SK-N-SH (cell line): ENCODE results near the gene CTBS. TPM values are rescaled to one million over a fixed set of nuclear protein-coding genes. Genes with fewer than 3 reads are reported as not detected.

Experiments
- CTCF ChIA-PET: fragments of 300-600, 350-600 bp; formaldehyde crosslinking; extraction: SDS; loops from one replicate; lab custom pipeline; 2021; lab: Yijun Ruan, JAX
- POLR2A ChIA-PET: fragments of 350-600 bp; sonication (Branson Sonifier 250); formaldehyde crosslinking; extraction: SDS; loops from one replicate; lab custom pipeline; 2020; ENCODE audit warnings: antibody characterized with exemption, inconsistent platforms; lab: Yijun Ruan, JAX
- DNase-seq: peaks from one replicate; pipeline ENCODE4 v3.0.0; 2012
- H2AFZ ChIP-seq: fragments of 200-600 bp; sonication (generic); 2 replicates; pipeline ENCODE4 v1.8.1; 2016; ENCODE audit warnings: antibody characterized with exemption, mild to moderate bottlenecking, low read depth
- H3F3A ChIP-seq: fragments of 200-600 bp; sonication (generic); replicated peaks from 2 replicates; pipeline ENCODE3; 2016; ENCODE audit warnings: antibody characterized with exemption, mild to moderate bottlenecking; ENCODE audit not compliant: insufficient read depth
- H3K27ac ChIP-seq, 2 experiments: fragments of 200-500 bp in 1 of 2; fragments of 200-600 bp in 1 of 2; sonication (Bioruptor generic) in 1 of 2; sonication (generic), shearing (Covaris generic) in 1 of 2; 2 replicates each; pipeline versions ENCODE4 v1.5.1 to v1.6.1; 2014 to 2016; ENCODE audit warnings: low read depth in 2 of 2, inconsistent platforms in 1 of 2, low read length in 1 of 2, mild to moderate bottlenecking in 1 of 2, mixed read lengths in 1 of 2
- H3K27me3 ChIP-seq: fragments of 200-600 bp; sonication (generic), shearing (Covaris generic); 2 replicates; pipeline ENCODE4 v1.6.1; 2016; ENCODE audit warnings: mixed run types; ENCODE audit not compliant: insufficient read depth
- H3K36me3 ChIP-seq, 2 experiments: fragments of 200-500 bp in 1 of 2; fragments of 200-600 bp in 1 of 2; sonication (Bioruptor generic) in 1 of 2; sonication (generic) in 1 of 2; replicated peaks in 1 of 2; 2 replicates each; pipeline versions ENCODE3 to v1.5.1; 2014 to 2016; ENCODE audit warnings: low read length in 1 of 2, mild to moderate bottlenecking in 1 of 2; ENCODE audit not compliant: insufficient read depth in 2 of 2, control insufficient read depth in 1 of 2
- H3K4me1 ChIP-seq, 2 experiments: fragments of 200-500 bp in 1 of 2; fragments of 200-600 bp in 1 of 2; sonication (Bioruptor generic) in 1 of 2; sonication (generic), shearing (Covaris generic) in 1 of 2; 2 replicates each; pipeline versions ENCODE4 v1.5.1 to v1.6.1; 2014 to 2016; ENCODE audit warnings: low read depth in 1 of 2, low read length in 1 of 2, mixed run types in 1 of 2; ENCODE audit not compliant: insufficient read depth in 2 of 2, control insufficient read depth in 1 of 2
- H3K4me2 ChIP-seq: fragments of 200-600 bp; sonication (generic), shearing (Covaris generic); 2 replicates; pipeline ENCODE4 v1.6.1; 2017; ENCODE audit warnings: mixed run types
- H3K4me3 ChIP-seq, 2 experiments: fragments of 200-500 bp in 1 of 2; fragments of 200-600 bp in 1 of 2; sonication (Bioruptor generic) in 1 of 2; sonication (generic), shearing (Covaris generic) in 1 of 2; 2 replicates each; pipeline versions ENCODE4 v1.5.1 to v1.8.1; 2014 to 2016; ENCODE audit warnings: low read depth in 2 of 2, inconsistent platforms in 1 of 2, low read length in 1 of 2, mild to moderate bottlenecking in 1 of 2, mixed read lengths in 1 of 2, moderate library complexity in 1 of 2
- H3K79me2 ChIP-seq: fragments of 200-600 bp; sonication (generic); 2 replicates; pipeline ENCODE4 v1.8.1; 2017; ENCODE audit warnings: mild to moderate bottlenecking; ENCODE audit not compliant: insufficient read depth
- H3K9ac ChIP-seq: fragments of 200-600 bp; sonication (generic); 2 replicates; pipeline ENCODE4 v1.6.1; 2017; ENCODE audit warnings: mixed run types
- H3K9me2 ChIP-seq: fragments of 200-600 bp; sonication (generic); 2 replicates; pipeline ENCODE4 v1.6.1; 2017; ENCODE audit warnings: mixed run types
- H3K9me3 ChIP-seq: fragments of 200-600 bp; sonication (generic); 2 replicates; pipeline ENCODE4 v1.6.1; 2017; ENCODE audit warnings: mixed run types, mild to moderate bottlenecking, moderate library complexity
- H4K20me1 ChIP-seq: fragments of 200-600 bp; sonication (generic); 2 replicates; pipeline ENCODE4 v1.6.1; 2017; ENCODE audit warnings: mild to moderate bottlenecking, mixed run types; ENCODE audit not compliant: insufficient read depth
- CHD2 ChIP-seq: fragments of 150-350 bp; IDR thresholded peaks from 2 replicates; pipeline ENCODE4 v1.6.1; 2018; ENCODE audit warnings: low read length; ENCODE audit not compliant: partially characterized antibody
- ELF1 ChIP-seq: IDR thresholded peaks from 2 replicates; pipeline ENCODE4 v1.4.0; 2012
- EP300 ChIP-seq, 2 experiments: IDR thresholded peaks; 2 replicates each; pipeline versions ENCODE4 v1.4.0 to v1.6.1; 2012; ENCODE audit warnings: borderline replicate concordance in 1 of 2, low read depth in 1 of 2, low read length in 1 of 2
- EZH2phosphoT487 ChIP-seq: fragments of 200-600 bp; sonication (generic); IDR thresholded peaks from 2 replicates; pipeline ENCODE4 v1.6.1; 2017; ENCODE audit warnings: low read depth, mixed run types, mild to moderate bottlenecking, antibody characterized with exemption, moderate library complexity, borderline replicate concordance
- FOXM1 ChIP-seq: IDR thresholded peaks from 2 replicates; pipeline ENCODE4 v1.4.0; 2012; ENCODE audit warnings: low read depth, mild to moderate bottlenecking
- IRF3 ChIP-seq: fragments of 150-350 bp; IDR thresholded peaks from 2 replicates; pipeline ENCODE4 v1.6.1; 2016; ENCODE audit warnings: mild to moderate bottlenecking, low read depth, low read length
- JUND ChIP-seq: IDR thresholded peaks from 2 replicates; pipeline ENCODE4 v1.4.0; 2012
- MAX ChIP-seq: IDR thresholded peaks from 2 replicates; pipeline ENCODE4 v1.4.0; 2012; ENCODE audit warnings: low read depth
- MEF2A ChIP-seq: IDR thresholded peaks from 2 replicates; pipeline ENCODE4 v1.4.0; 2012; ENCODE audit warnings: low read depth, borderline replicate concordance
- PBX3 ChIP-seq: IDR thresholded peaks from 2 replicates; pipeline ENCODE4; 2012
- POLR2AphosphoS5 ChIP-seq: IDR thresholded peaks from 2 replicates; pipeline ENCODE4 v1.6.1; 2012; ENCODE audit warnings: low read depth, low read length
- REST ChIP-seq: IDR thresholded peaks from 2 replicates; pipeline ENCODE4 v1.6.1; 2012; ENCODE audit warnings: mild to moderate bottlenecking, low read depth, low read length, moderate library complexity
- RFX5 ChIP-seq: IDR thresholded peaks from 2 replicates; pipeline ENCODE4 v1.6.1; 2012; ENCODE audit warnings: mild to moderate bottlenecking, improper control_type of control experiment, low read length
- RXRA ChIP-seq: IDR thresholded peaks from 2 replicates; pipeline ENCODE4 v1.4.0; 2012; ENCODE audit warnings: low read depth, mild to moderate bottlenecking, borderline replicate concordance
- SIN3A ChIP-seq: IDR thresholded peaks from 2 replicates; pipeline ENCODE4 v1.6.1; 2012; ENCODE audit warnings: low read depth, mild to moderate bottlenecking, low read length, moderate library complexity, borderline replicate concordance
- TCF12 ChIP-seq: IDR thresholded peaks from 2 replicates; pipeline ENCODE4 v1.4.0; 2012
- USF1 ChIP-seq: IDR thresholded peaks from 2 replicates; pipeline ENCODE4 v1.4.0; 2012; ENCODE audit warnings: low read depth, borderline replicate concordance
- YY1 ChIP-seq: IDR thresholded peaks from 2 replicates; pipeline ENCODE4 v1.4.0; 2012; ENCODE audit warnings: low read depth, mild to moderate bottlenecking
- WGBS: methylation state at CpG from one replicate; pipeline ENCODE4 v1.1.6; 2017; ENCODE audit warnings: low lambda C conversion rate; 5-methylcytosine and 5-hydroxymethylcytosine counted together
- polyA plus RNA-seq, 3 experiments: library from polyadenylated mRNA; depleted of rRNA; stranded (reverse); fragments of >200 nt; gene quantifications; 2 replicates each; pipeline ENCODE4 v1.2.3, GENCODE V29; 2012
- TF ChIP-seq, protein P1 (sequence below): fragments of 200-600 bp; sonication (generic); IDR thresholded peaks from 2 replicates; pipeline ENCODE4 v1.6.1; 2017; ENCODE audit warnings: antibody characterized with exemption, mild to moderate bottlenecking, moderate library complexity
- TF ChIP-seq, protein P2 (sequence below): fragments of 150-350 bp; IDR thresholded peaks from 2 replicates; pipeline ENCODE4 v1.6.1; 2017; ENCODE audit warnings: antibody characterized with exemption, low read length, low read depth, borderline replicate concordance

Gene CTBS
- polyA plus RNA-seq, 1 of the 3 experiments (the other 2 are of a cell fraction), result 16.6 TPM

GRCh38 chr1:84615790-84616189, 41.5 kb upstream of the CTBS start:
- Histone ChIP-seq H3K4me1 (peaks cover 13 to 14% of the 10 kb centered on the region in 2 experiments; a peak in 2 of 4 replicates), H3K4me2 (no peak overlapping the region), H3K27ac (no peak overlapping the region), H3K9ac (no peak overlapping the region), H2AFZ (no peak overlapping the region), H3K36me3 (no peaks in the 10 kb centered on the region), H3K9me3 (peaks cover 5% of the 10 kb centered on the region), H4K20me1 (no peaks in the 10 kb centered on the region), H3K4me3 (no peak overlapping the region), H3K79me2 (no peaks in the 10 kb centered on the region), H3K27me3 (no peaks in the 10 kb centered on the region), H3F3A (peaks cover 21% of the 10 kb centered on the region), H3K9me2 (no peaks in the 10 kb centered on the region)
- DNase-seq, result no peak
- 92% methylated on average over 1 of the region's 1 CpG for WGBS
- CTCF ChIA-PET, result no interaction called here
- POLR2A ChIA-PET, result no interaction called here
- TF ChIP-seq ELF1, result no peak
- TF ChIP-seq EP300 (IDR thresholded peaks at IDR 0.05; ENCODE audit: borderline replicate concordance in 1 of 2, low read depth in 1 of 2, low read length in 1 of 2), result no peak
- TF ChIP-seq MAX, result no peak
- TF ChIP-seq, protein P1, sequence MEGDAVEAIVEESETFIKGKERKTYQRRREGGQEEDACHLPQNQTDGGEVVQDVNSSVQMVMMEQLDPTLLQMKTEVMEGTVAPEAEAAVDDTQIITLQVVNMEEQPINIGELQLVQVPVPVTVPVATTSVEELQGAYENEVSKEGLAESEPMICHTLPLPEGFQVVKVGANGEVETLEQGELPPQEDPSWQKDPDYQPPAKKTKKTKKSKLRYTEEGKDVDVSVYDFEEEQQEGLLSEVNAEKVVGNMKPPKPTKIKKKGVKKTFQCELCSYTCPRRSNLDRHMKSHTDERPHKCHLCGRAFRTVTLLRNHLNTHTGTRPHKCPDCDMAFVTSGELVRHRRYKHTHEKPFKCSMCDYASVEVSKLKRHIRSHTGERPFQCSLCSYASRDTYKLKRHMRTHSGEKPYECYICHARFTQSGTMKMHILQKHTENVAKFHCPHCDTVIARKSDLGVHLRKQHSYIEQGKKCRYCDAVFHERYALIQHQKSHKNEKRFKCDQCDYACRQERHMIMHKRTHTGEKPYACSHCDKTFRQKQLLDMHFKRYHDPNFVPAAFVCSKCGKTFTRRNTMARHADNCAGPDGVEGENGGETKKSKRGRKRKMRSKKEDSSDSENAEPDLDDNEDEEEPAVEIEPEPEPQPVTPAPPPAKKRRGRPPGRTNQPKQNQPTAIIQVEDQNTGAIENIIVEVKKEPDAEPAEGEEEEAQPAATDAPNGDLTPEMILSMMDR, result no peak
- no peak for TF ChIP-seq SIN3A
- TF ChIP-seq EZH2phosphoT487, result no peak
- TF ChIP-seq POLR2AphosphoS5, result no peak
- no peak for TF ChIP-seq TCF12
- TF ChIP-seq IRF3, result no peak
- no peak for TF ChIP-seq USF1
- TF ChIP-seq MEF2A, result no peak
- no peak for TF ChIP-seq FOXM1
- TF ChIP-seq REST, result no peak
- no peak for TF ChIP-seq PBX3
- TF ChIP-seq RFX5, result no peak
- no peak for TF ChIP-seq YY1
- no peak for TF ChIP-seq CHD2
- TF ChIP-seq, protein P2, sequence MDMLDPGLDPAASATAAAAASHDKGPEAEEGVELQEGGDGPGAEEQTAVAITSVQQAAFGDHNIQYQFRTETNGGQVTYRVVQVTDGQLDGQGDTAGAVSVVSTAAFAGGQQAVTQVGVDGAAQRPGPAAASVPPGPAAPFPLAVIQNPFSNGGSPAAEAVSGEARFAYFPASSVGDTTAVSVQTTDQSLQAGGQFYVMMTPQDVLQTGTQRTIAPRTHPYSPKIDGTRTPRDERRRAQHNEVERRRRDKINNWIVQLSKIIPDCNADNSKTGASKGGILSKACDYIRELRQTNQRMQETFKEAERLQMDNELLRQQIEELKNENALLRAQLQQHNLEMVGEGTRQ, result no peak
- TF ChIP-seq RXRA, result no peak
- TF ChIP-seq JUND, result no peak
